Muscle of arm (tissue), 12 donors: ENCODE data around the gene BTBD6. TPM values are rescaled to one million over a fixed set of nuclear protein-coding genes. Genes with fewer than 3 reads are reported as not detected.
"Not testable (repeated sequence)": the region's sequence is repeated elsewhere in the genome, so short reads cannot be mapped to it uniquely, and the experiment has no call there.

Experiments
- DNase-seq: peaks from one replicate; pipeline ENCODE4 v3.0.0-alpha.2; 2013
- polyA plus RNA-seq, 12 donors: library from polyadenylated mRNA; unstranded; fragments of 120-200 nt; gene quantifications; one replicate each; pipeline ENCODE4 v1.2.1, GENCODE V29; 2013; ENCODE audit not compliant: insufficient read length in 12 of 12

Gene BTBD6
- polyA plus RNA-seq, 12 donors = 26.5 to 43.9 (median 36.3) TPM; not detected in 1

DNA sequence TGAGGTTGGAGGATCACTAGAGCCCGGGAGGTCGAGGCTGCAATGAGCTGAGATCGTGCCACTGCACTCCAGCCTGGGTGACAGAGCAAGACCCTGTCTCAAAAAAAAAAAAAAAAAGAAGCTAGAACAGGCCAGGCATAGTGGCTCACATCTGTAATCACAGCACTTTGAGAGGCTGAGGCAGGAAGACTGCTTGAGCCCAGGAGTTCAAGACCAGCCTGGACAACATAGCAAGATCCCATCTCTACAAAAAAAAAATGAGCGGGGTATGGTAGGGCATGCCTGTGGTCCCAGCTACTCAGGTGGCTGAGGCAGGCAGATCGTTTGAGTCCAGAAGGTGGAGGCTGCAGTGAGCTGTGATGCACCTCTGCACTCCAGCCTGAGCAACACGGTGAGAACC lies 40.6 kb downstream of the BTBD6 start:
- not testable (repeated sequence) for DNase-seq

DNA sequence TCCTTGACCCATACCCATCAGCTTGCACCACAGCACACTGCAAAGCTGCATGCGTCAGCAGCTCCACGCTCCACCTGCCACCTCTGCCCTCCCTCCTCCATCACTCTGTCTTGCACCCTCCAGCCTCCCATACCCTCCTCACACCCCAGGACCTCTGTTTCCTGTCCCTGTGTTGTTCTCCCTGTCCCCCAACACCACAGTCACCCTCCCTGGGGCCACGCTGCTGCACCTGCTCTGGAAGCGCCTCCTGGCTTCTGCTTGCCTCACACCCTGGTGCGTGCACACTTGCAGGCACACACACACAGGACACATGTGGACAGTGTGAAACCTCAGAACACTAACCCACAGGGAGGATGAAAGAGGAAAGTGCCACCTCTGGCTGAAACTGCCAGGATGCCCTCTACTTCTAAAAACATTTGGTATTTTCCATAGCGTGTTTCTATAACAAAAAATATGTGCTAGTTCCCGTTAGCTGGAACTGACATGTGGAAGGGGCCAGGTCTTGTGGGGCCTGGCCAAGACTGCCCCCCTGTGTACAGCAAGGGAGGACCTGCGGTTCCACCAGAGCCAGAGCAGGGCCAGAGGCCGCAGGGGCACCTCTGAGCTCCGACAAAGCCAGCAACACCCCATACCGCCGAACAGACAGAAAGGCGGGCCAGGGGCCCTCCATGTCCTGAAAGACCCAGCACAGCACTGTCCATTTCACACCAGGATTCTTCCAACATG lies 42.5 kb downstream of the BTBD6 start:
- DNase-seq = no peak

DNA sequence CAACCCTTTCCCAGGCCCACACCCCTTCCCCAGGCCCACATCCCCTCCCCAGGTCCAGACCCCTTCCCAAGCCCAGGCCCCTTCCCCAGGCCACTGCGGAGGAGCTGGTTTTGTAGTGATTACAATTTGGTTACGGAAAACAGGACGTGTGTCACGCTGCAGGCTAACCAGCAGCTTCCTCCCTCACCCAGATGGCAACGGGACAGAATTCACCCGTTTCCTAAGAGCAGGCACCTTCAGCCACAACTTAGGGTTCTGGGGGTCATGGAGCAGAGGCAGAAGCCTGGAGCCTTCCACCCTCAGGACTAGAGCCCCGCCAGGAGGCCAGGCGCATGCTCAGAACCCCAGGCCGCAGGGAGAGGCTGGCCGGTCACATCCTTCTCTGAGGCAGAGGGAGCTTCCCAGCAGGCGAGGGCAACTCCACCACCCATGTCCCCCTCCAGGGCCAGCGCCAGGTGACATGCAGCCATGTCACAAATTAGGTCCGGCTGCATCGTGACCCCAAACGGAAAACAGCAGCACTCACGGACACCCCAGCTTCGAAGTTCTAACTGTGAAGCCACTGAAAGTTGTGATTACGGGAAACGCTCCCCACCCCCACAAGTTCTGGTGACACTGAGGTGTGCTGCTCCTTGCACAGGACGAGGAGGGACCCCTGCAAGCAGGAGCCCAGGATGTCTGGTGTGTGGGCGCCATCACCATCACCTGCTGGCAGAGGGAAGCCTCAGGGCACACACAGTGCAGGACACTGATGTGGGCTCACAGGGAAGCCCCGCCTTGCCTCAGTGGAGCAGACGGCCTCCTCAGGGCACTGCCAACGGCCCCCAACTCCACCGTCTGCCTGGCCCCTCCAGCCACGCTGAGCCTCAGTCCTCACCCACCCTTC lies 44.7 kb downstream of the BTBD6 start:
- no peak for DNase-seq

DNA sequence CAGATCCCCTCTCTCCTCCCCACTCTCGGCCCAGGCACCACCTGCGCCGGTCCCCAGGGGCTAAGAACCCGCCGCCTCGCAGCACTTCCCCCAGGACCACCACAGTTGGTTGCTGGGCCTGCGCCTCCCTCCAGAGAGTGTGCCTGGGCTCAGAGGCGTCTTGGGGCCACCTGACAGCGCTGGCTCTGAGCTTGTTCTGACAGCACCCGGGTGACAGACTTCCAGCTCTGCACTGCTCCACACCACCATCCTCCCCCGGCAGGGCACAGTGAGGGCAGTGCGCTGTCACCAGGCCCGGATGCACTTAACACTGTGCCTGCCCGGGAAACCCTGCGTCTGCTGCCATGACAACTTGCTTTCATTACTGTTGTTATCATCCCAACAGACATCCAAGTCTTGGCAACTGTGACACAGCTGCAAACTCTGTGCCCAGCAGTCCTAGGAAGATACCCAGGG lies 45.8 kb downstream of the BTBD6 start:
- DNase-seq = no peak

DNA sequence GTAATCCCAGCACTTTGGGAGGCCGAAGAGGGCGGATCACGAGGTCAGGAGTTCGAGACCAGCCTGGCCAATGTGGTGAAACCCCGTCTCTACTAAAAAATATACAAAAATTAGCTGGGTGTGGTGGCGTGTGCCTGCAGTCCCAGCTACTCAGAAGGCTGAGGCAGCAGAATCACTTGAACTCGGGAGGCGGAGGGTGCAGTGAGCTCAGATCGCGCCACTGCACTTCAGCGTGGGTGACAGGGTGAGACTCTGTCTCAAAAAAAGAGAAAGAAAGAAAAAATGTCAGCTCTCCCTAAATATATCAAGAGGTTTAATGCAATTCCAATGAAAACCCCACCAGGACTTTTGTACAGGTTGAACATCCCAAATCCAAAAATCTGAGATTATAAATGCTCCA lies 49.0 kb downstream of the BTBD6 start:
- DNase-seq = not testable (repeated sequence)

DNA sequence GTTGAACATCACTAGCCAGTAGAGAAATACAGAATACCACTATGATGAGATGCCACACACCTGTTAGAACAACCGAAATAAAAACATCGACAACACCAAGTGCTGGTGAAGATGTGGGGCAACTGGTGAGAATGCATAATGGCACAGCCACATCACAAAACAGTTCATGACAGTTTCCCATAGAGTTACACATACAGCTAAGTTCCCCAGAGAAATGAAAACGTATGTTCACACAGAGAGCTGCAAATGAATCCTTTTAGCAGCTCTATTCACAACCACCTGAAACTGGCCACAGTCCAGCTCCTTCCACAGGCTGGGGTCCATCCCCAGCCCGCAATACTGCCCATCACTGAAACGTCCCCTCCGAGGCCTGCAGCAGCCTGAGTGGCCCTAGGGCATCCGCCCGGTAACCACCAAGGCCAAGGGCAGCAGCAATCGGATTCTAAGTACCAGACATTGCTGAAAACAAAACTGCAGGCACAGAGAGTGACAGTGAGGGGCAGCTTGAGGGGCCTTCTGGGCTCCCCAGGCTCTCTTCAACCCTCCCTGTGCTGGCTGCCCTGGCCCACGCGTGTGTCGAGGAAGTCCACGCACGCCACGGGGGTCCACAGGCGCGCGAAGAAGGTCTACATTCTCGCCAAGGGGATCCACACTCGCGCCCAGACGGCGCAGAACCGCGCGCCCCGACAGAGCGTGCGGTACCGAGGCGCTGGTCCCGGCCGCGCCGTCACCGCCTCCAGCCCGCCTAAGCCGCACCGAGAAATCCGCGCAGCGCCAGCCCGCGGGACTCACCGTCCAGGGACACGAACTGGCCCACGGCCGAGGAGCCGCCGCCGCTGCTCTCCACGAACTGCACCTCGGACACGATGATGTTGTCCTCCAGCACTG lies 51.6 kb downstream of the BTBD6 start:
- DNase-seq = no peak

Other genes with a start within 250 kb of the BTBD6 start
- gene CDCA4, start 227.4 kb upstream of the BTBD6 start, polyA plus RNA-seq = 10 to 100 TPM in 11 of 12 donors, not detected in 1; 11.5 to 23.7 (median 15.7) TPM
- gene GPR132, start 183.1 kb upstream of the BTBD6 start, polyA plus RNA-seq = 1 to 10 TPM in 1 of 12 donors, under 1 TPM in 9, not detected in 2; 0.49 to 2.2 (median 0.69) TPM
- 10 to 100 TPM in 11 of 12 donors, not detected in 1; 23.7 to 54.1 (median 34.0) TPM for gene JAG2, start 79.8 kb upstream of the BTBD6 start, polyA plus RNA-seq
- gene NUDT14, start 67.2 kb upstream of the BTBD6 start, polyA plus RNA-seq = 10 to 100 TPM in 9 of 12 donors, 1 to 10 TPM in 2, not detected in 1; 9.6 to 21.3 (median 12.9) TPM
- 10 to 100 TPM in 11 of 12 donors, not detected in 1; 19.7 to 28.2 (median 21.4) TPM for gene BRF1, start 52.5 kb downstream of the BTBD6 start, polyA plus RNA-seq
- 100 to 1,000 TPM in 1 of 12 donors, 10 to 100 TPM in 10, not detected in 1; 67.5 to 107 (median 84.6) TPM for gene PACS2, start 66.2 kb downstream of the BTBD6 start, polyA plus RNA-seq
- gene TEX22, start 150.0 kb downstream of the BTBD6 start, polyA plus RNA-seq = 1 to 10 TPM in 5 of 12 donors, under 1 TPM in 5, not detected in 2; 0.11 to 2.3 (median 0.94) TPM
- 100 to 1,000 TPM in 2 of 12 donors, 10 to 100 TPM in 9, not detected in 1; 63.7 to 114 (median 75.3) TPM for gene MTA1, start 171.3 kb downstream of the BTBD6 start, polyA plus RNA-seq
- 100 to 1,000 TPM in 11 of 12 donors, not detected in 1; 132 to 277 (median 183) TPM for gene CRIP2, start 226.3 kb downstream of the BTBD6 start, polyA plus RNA-seq
- 10 to 100 TPM in 11 of 12 donors, not detected in 1; 23.4 to 90.6 (median 40.0) TPM for gene CRIP1, start 238.4 kb downstream of the BTBD6 start, polyA plus RNA-seq
- gene TEDC1, start 242.7 kb downstream of the BTBD6 start, polyA plus RNA-seq = 1 to 10 TPM in 10 of 12 donors, not detected in 2; 2.2 to 7.1 (median 5.3) TPM